HEK293T (cell line): ENCODE measurements around the gene SMG6.
A peak's percentile ranks its signal among the peaks of the same experiment; 100 is the strongest.

Source experiments
- CTCF ChIA-PET: fragments of 350-600 bp; formaldehyde crosslinking; extraction: SDS; loops from one replicate; lab custom pipeline; 2021; ENCODE audit warnings: antibody characterized with exemption, inconsistent platforms; lab: Yijun Ruan, JAX
- POLR2A ChIA-PET: fragments of 350-600 bp; formaldehyde crosslinking; extraction: SDS; loops from one replicate; lab custom pipeline; 2020; ENCODE audit warnings: antibody characterized with exemption, inconsistent platforms; lab: Yijun Ruan, JAX
- DNase-seq: peaks from one replicate; pipeline ENCODE4 v3.0.0; 2012; ENCODE audit warnings: mixed read lengths; ENCODE audit errors: extremely low spot score
- ARNT ChIP-seq: fragments of 450-650 bp; IDR thresholded peaks from 2 replicates; pipeline ENCODE4 v1.6.1; 2017; ENCODE audit warnings: mild to moderate bottlenecking
- BHLHE40 ChIP-seq: fragments of 450-650 bp; IDR thresholded peaks from 2 replicates; pipeline ENCODE4 v1.6.1; 2016; ENCODE audit warnings: mild to moderate bottlenecking, moderate library complexity, borderline replicate concordance
- CTBP1 ChIP-seq: fragments of 450-650 bp; IDR thresholded peaks from 2 replicates; pipeline ENCODE4 v1.6.1; 2016; ENCODE audit warnings: borderline replicate concordance
- ELF4 ChIP-seq: fragments of 450-650 bp; IDR thresholded peaks from 2 replicates; pipeline ENCODE4 v1.6.1; 2017; ENCODE audit warnings: antibody characterized with exemption
- FOXA1 ChIP-seq: fragments of 450-650 bp; IDR thresholded peaks from 2 replicates; pipeline ENCODE4 v1.6.1; 2016; ENCODE audit warnings: mild to moderate bottlenecking
- FOXK2 ChIP-seq: fragments of 450-650 bp; IDR thresholded peaks from 2 replicates; pipeline ENCODE4 v1.6.1; 2016; ENCODE audit warnings: mild to moderate bottlenecking
- FOXM1 ChIP-seq: fragments of 450-650 bp; IDR thresholded peaks from 2 replicates; pipeline ENCODE4 v1.6.1; 2017; ENCODE audit warnings: mild to moderate bottlenecking, borderline replicate concordance
- HDGF ChIP-seq: fragments of 450-650 bp; IDR thresholded peaks from 2 replicates; pipeline ENCODE4 v1.6.1; 2017; ENCODE audit warnings: antibody characterized with exemption, borderline replicate concordance
- L3MBTL2 ChIP-seq: fragments of 450-650 bp; conservative IDR thresholded peaks from 2 replicates; pipeline ENCODE4 v1.6.1; 2016; ENCODE audit warnings: mild to moderate bottlenecking
- LEF1 ChIP-seq: fragments of 450-650 bp; IDR thresholded peaks from 2 replicates; pipeline ENCODE4 v1.6.1; 2017; ENCODE audit warnings: mild to moderate bottlenecking, borderline replicate concordance
- NFRKB ChIP-seq: fragments of 450-650 bp; IDR thresholded peaks from 2 replicates; pipeline ENCODE4 v1.6.1; 2016; ENCODE audit warnings: mild to moderate bottlenecking, moderate library complexity
- SP1 ChIP-seq: fragments of 450-650 bp; IDR thresholded peaks from 2 replicates; pipeline ENCODE4 v1.6.1; 2017
- SUZ12 ChIP-seq: fragments of 450-650 bp; IDR thresholded peaks from 2 replicates; pipeline ENCODE4 v1.6.1; 2016; ENCODE audit warnings: mild to moderate bottlenecking
- TARDBP ChIP-seq: fragments of 450-650 bp; IDR thresholded peaks from 2 replicates; pipeline ENCODE4 v1.6.1; 2016
- ZNF384 ChIP-seq: fragments of 450-650 bp; IDR thresholded peaks from 2 replicates; pipeline ENCODE4 v1.6.1; 2016
- TF ChIP-seq, protein P1 (sequence below): fragments of 450-650 bp; IDR thresholded peaks from 2 replicates; pipeline ENCODE4 v1.6.1; 2016

Gene SMG6

GRCh38 chr17:2051933-2052559 lies 251.5 kb downstream of the SMG6 start:
- ChIA-PET CTCF (interaction anchor here (0.6 to 1.8 kb wide), 2 partner anchors 13 to 193 kb away, joined by 3 to 5 read pairs; no protein-coding TSS in a partner anchor), POLR2A (no interaction called here)
- DNase-seq: no peak
- TF ChIP-seq, protein P1, sequence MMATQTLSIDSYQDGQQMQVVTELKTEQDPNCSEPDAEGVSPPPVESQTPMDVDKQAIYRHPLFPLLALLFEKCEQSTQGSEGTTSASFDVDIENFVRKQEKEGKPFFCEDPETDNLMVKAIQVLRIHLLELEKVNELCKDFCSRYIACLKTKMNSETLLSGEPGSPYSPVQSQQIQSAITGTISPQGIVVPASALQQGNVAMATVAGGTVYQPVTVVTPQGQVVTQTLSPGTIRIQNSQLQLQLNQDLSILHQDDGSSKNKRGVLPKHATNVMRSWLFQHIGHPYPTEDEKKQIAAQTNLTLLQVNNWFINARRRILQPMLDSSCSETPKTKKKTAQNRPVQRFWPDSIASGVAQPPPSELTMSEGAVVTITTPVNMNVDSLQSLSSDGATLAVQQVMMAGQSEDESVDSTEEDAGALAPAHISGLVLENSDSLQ: no peak
- TF ChIP-seq SUZ12: no peak

GRCh38 chr17:2051061-2051932 lies 252.3 kb downstream of the SMG6 start:
- ChIA-PET POLR2A (interaction anchor here (1.0 to 1.5 kb wide), 2 partner anchors 11 to 350 kb away, joined by 3 to 5 read pairs; no protein-coding TSS in a partner anchor), CTCF (interaction anchor here (0.5 to 1.8 kb wide), 3 partner anchors 124 to 194 kb away, joined by 3 to 5 read pairs (median 3); no protein-coding TSS in a partner anchor)
- peak; percentile 25 for DNase-seq
- TF ChIP-seq ELF4: no peak
- no peak for TF ChIP-seq FOXA1
- TF ChIP-seq HDGF: no peak
- TF ChIP-seq BHLHE40: no peak
- TF ChIP-seq LEF1: no peak
- TF ChIP-seq FOXK2: no peak
- TF ChIP-seq ZNF384: no peak
- TF ChIP-seq L3MBTL2: no peak
- no peak for TF ChIP-seq NFRKB
- TF ChIP-seq FOXM1: no peak
- no peak for TF ChIP-seq TARDBP
- no peak for TF ChIP-seq CTBP1
- TF ChIP-seq, protein P1: no peak
- no peak for TF ChIP-seq ARNT
- TF ChIP-seq SP1: no peak
- TF ChIP-seq SUZ12: no peak

- peak; percentile 67 for DNase-seq
- ChIA-PET POLR2A (interaction anchor here (0.6 to 1.5 kb wide), 3 partner anchors 10 to 351 kb away, joined by 3 to 5 read pairs (median 3); no protein-coding TSS in a partner anchor), CTCF (interaction anchor here (1.8 kb wide), 1 partner anchor 194 kb away, joined by 5 read pairs; no protein-coding TSS in a partner anchor)
- TF ChIP-seq SUZ12 (no peak), L3MBTL2 (0 out of 2 replicates have a peak, but pooled peaks have one; percentile 31), LEF1 (no peak), FOXK2 (no peak), ZNF384 (no peak), ELF4 (no peak), CTBP1 (no peak), FOXM1 (no peak), NFRKB (no peak), TARDBP (no peak), BHLHE40 (no peak), ARNT (0 out of 2 replicates have a peak, but pooled peaks have one; percentile 3)
- TF ChIP-seq, protein P1: no peak
These were observed 253.1 kb downstream of the SMG6 start for GRCh38 chr17:2050300-2051060.

GRCh38 chr17:2049333-2050299 lies 254.0 kb downstream of the SMG6 start:
- peak; percentile 40; the same call in 1 of the 2 replicates for TF ChIP-seq FOXM1
- TF ChIP-seq HDGF: no peak
- TF ChIP-seq NFRKB: no peak
- 0 out of 2 replicates have a peak, but pooled peaks have one; percentile 29 for TF ChIP-seq LEF1
- ChIA-PET POLR2A (interaction anchor here (0.6 to 1.5 kb wide), 3 partner anchors 9 to 352 kb away, joined by 3 to 5 read pairs (median 3); no protein-coding TSS in a partner anchor), CTCF (no interaction called here)
- peak; percentile 81 for DNase-seq
